Measurements from ENCODE around the gene LRRC74B.

- no peak for TF ChIP-seq POLR2A (IDR thresholded peaks at IDR 0.05)
- TF ChIP-seq CTCF (IDR thresholded peaks at IDR 0.05 in 4 of 5, conservative IDR thresholded peaks at IDR 0.05 in 1 of 5): no peak
Observed at GRCh38 chr22:21074102-21074715, 28.5 kb downstream of the LRRC74B start.
